Measurements from ENCODE around the gene COX5A.

The COX5A gene

DNA sequence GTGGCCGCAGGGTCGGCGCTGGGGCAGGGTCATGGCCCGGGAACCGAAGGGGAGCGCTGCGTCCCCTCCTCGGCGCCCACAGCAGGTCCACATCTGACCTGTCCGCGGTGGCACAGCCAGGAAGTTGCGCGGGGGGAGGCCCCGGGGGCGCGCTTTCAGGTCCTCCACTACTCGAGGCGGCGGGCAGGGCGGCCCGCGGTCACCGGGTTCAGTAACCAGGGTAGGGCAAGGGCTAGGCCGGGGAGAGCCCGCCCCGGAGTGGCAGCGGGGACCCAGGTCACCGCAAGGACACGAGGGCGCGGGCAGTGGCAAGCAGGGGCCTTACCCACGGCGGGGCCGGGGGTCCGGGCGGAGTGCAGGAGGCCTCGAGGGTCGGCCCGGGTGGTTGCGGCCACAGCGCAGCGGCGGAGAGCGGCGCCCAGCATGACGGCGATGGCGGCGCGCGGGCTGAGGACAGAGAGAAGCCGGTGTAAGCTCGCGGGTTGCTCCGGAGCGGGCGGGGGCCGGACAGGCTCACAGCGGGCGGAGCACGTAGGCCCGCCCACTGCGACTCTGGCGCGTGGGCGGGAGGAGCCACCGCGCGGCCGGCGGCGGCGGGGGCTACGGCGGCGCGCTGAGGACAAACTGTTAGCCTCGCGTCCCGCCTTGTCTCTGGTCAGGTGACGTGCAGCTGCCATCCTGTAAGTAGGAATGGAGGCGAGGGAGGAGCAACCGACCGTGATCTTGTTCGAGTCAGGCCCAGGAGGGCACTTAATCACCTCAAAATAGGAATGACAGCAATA is at the start of gene COX5A:
TSS of gene COX5A (minus strand) at position 484 of the 782 bp plus-strand sequence. CDS start at position 425, 59 bp downstream.
- DNase-seq, result peak; percentile 70

DNA sequence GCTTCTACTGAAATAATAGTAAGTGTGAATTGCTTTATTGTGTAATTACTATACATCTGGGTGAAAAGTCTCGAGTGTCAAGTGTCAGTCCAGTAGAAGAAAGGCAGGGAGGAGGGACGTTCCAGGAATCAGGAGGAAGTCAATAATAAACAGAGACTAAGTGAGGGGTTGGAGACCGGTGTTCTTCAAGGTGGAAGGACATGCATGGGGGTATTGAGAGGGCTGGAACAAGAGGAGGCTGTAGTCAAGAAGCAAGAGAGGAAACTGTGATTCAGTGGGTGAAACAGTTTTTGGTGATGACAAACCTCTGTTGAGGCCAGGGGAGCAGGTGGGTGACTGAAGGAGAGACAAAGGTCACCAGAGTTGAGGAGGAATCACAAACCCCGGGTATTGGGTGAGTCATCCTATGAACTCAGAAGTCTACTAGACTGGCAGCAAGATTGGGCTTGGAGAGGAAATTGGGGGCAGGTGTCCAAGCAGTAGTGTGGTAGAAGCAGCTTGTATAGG is 45.9 kb upstream of the COX5A start:
- no peak for DNase-seq

DNA sequence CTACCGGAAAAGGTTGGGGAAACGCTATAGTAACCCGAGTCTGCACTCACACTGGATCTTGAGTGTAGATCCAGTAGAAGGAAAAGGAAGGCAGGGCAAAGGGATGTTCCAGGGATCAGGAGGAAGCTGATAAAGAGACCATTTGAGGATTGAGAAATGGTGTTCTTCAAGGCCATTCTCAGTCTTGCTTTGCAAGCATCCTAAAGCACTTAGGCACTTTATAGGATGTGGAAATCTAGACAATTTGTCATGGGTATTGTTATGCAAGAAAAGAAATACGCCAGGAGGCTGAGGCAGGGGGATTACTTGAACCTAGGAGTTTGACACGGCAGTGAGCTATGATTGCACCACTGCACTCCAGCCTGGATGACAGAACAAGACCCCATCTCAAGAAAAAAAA is 44.3 kb upstream of the COX5A start:
- DNase-seq, result no peak

GRCh38 chr15:74978503-74978902 is 40.6 kb upstream of the COX5A start:
- DNase-seq, result no peak

DNA sequence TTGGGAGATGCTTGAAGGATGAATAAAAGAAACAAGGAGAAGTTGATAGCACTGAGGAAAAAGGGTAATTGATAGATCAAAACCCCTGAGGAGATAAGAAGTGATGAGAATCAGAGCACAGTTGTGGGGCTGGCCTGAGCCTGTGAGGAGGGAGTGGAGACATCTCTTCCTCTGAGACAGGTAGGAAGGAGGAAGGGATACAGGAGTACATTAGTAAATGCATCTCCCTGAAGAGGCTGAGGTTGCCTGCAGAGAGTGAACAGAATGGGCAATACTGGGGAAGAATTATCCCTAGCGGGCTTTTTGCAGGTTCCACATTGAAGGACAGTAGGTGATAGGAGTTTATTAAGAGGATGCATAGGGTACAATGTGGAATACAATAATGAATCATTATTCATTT is 40.2 kb upstream of the COX5A start:
- no peak for DNase-seq

GRCh38 chr15:74977599-74977998 is 39.7 kb upstream of the COX5A start:
- no peak for DNase-seq

DNA sequence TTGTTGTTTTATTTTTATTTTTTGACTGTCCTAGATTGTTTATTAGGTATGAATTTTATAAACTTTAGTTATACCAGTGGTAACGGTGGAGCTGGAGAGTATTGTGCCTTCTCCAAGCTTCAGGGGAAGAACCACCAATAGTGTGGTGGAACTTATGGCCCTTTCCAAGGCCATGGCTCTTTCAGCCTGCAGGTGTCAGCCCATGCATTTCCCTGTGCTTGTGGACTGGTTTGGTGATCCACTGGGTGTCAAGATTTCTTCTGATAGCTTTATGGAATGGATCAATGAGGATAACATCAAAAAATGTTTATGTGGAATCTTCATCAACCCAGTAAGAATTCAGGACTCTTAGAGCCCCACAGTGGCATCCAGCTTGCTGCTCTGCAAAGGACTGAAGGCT is 38.3 kb upstream of the COX5A start:
- no peak for DNase-seq

- no peak for DNase-seq
Observed at GRCh38 chr15:74967670-74968069, 29.8 kb upstream of the COX5A start.

DNA sequence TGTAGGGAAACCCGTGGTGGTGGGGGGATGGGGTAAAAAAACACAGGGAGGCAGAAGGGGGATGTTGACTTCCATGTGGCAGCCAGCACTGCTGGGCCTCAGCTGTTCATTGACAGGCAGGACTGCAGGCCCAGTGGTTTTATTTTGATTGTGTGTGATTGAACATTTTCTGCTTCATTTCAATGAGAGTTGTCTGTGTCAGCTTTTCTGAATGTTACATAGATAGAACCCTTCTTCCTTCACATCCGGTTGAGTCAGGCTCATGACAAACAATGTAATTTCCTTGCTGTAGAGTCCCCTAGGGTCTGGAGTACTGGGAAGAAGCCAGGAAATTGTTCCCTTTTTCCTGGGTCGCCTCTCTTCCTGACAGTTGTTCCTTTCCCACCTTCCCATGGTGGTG is 26.9 kb upstream of the COX5A start:
- no peak for DNase-seq

- DNase-seq, result no peak
Observed at GRCh38 chr15:74963213-74963612, 25.3 kb upstream of the COX5A start.

DNA sequence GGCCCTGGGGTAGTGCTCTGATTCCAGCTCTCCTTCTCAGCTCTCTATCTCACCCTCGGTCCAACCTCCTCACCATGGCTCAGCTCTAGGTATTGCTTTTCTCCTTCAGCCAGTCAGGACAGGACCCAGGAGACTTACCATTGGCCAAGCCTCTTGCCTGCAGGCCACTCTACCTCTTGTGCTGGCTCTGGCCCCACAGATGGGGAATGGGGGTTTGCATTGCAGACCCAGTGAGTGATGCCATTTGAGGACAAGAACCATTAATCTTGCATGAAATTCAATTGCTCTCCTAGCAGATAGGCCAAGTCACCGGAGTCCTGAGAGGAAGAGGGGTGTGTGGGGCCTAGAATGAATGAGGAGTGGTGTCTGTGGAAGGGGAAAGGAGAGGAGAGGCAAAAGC is 24.8 kb upstream of the COX5A start:
- DNase-seq, result no peak

GRCh38 chr15:74962219-74962618 is 24.3 kb upstream of the COX5A start:
- DNase-seq, result no peak

DNA sequence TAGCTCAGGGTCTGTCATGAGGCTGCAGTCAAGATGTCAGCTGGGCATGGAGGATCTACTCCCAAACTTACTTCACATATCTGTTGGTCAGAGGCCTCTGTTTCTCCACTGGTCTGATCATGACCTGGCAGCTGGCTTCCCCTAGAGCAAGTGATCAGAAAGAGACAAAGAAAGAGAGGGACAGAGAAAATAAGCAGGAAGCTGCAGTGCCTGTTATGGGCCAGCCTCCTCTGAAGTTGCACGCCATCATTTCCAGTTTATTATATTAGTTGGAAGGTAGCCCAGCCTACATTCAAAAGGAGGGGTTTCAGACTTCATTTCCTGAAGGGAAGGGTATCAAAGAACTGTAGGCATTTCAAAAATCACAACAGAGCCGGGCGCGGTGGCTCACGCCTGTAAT is 23.7 kb upstream of the COX5A start:
- no peak for DNase-seq

DNA sequence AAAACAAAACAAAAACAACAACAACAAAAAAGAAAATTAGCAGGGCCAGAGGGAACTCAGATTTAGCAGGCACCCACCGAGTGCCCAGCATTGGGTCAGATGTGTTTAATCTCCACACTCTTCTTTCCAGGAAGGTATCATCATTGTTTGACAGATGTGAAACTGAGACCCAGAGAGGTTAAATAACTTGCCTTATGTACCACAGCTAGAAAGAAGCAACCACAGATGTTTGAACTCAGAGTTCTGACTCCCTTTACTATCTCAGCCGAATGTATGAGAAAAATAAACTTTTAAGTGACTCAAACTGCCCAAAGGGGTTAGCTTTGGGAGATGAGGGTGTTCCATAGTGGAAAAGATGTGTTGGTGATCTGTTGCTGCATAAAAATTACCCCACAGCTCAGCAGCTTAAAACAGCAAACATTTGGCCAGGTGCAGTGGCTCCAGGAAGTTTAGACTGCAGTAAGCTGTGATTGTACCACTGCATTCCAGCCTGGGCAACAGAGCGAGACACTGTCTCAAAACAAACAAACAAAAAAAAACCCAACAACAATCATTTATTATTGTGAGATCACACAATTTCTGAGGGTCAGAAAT is 23.2 kb upstream of the COX5A start:
- no peak for DNase-seq

DNA sequence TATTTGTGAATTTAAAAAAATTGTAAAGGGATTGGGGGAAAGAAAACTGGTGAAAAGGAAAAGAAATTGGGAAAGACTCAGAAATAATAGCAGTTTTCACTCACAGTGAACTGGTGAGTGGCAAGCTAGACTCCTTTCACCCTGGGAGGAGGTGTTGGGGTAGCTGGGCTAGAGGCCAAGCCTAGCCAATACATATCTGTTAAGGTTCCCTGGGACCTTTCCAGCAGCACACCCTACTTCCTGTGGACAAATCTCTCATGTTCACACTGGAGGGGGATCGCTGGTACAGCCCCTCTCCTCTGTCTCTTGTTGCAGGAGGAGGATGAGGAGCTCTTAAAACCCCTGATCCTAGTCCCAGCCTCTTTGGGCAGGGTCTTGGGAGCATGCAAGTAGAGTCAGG is 22.4 kb upstream of the COX5A start:
- no peak for DNase-seq

- DNase-seq, result no peak
Observed at GRCh38 chr15:74959586-74959939, 21.7 kb upstream of the COX5A start.

DNA sequence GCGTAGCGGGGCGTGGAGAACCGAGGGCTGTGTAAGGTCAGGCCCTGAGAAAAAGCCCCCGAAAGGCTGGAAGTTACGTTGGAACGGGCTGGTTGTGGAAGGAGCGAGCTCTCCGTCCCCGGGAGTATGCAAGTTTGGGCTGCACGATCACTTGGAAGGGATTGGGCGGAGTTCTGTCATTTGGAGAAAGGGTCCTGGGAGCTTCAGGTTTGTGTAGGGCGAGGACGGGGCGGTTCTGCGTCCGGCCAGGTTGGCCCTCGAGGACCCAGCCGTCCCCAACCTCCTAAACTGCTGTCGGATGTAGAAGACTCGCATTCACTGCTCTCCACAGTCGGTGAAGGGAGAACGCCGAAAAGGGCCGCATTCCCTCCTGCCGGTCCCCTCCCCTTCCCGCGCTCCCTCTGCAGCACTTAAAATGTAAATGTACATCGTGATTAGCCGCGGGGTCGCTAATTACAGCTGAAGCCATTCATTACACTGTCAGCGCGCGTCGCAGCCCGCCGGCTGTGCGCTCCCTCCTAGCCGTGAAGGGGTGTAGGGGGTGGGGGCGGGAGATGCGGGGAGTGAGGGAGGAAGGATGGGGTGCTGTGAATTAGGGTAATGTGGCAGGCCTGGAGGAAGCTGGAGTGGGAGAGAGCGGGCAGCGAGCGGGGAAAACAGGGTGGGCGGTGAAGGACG is 21.2 kb upstream of the COX5A start:
- DNase-seq, result no peak

DNA sequence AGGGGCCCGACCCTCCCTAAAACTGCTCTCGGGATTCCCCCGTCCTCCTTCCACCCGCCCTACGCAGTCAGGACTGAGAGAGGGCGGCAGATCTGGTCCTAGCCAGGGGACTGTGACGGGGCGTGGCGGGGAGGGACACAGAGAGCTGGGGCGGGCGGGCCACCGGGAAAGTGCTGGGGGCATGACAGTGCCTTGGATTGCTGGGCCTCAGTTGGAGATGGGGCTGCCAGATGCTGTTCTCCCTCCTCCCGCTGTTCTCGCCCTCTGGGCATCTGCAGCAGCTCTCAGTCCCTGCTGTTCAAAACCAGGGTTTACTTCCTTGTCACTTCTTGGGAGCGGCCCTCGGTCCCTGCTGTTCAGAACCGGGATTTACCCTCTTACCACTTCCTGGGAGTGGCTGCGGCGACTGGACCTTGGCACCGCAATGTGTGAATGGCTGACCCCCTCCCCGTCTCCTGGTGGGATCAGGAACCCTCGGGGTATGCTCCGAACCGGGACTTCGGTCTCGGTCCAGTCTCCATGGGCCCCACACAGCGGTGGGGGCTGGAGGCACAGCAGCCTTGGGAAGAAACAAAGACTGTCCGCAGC is 20.5 kb upstream of the COX5A start:
- no peak for DNase-seq

DNA sequence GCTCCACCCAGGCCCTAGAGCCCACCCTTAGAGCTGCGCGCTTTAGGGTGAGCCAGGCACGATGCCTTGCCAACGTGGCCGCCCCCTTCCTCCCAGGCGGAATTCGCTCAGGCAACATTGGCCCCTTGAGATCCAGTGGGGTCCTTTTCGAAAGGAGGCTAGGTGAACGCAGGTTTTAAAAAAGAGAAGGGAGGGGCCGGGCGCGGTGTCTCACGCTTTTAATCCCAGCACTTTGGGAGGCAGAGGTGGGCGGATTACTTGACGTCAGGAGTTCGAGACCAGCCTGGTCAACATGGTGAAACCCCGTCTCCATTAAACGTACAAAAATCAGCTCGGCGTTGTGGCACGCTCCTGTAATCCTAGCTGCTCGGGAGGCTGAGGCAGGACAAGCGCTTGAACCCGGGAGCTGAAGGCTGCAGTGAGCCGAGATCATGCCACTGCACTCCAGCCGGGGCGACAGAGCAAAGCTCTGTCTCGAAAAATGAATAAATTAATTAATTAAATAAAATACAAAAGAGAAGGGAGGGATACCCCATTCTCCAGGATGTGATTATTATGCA is 19.7 kb upstream of the COX5A start:
- DNase-seq, result no peak

- peak; percentile 59 for DNase-seq
Observed at GRCh38 chr15:74956648-74957475, 19.0 kb upstream of the COX5A start, which contains the start of gene RPP25. Gene RPP25 (minus strand): TSS chr15:74956772. CDS start chr15:74956583, 189 bp downstream.

DNA sequence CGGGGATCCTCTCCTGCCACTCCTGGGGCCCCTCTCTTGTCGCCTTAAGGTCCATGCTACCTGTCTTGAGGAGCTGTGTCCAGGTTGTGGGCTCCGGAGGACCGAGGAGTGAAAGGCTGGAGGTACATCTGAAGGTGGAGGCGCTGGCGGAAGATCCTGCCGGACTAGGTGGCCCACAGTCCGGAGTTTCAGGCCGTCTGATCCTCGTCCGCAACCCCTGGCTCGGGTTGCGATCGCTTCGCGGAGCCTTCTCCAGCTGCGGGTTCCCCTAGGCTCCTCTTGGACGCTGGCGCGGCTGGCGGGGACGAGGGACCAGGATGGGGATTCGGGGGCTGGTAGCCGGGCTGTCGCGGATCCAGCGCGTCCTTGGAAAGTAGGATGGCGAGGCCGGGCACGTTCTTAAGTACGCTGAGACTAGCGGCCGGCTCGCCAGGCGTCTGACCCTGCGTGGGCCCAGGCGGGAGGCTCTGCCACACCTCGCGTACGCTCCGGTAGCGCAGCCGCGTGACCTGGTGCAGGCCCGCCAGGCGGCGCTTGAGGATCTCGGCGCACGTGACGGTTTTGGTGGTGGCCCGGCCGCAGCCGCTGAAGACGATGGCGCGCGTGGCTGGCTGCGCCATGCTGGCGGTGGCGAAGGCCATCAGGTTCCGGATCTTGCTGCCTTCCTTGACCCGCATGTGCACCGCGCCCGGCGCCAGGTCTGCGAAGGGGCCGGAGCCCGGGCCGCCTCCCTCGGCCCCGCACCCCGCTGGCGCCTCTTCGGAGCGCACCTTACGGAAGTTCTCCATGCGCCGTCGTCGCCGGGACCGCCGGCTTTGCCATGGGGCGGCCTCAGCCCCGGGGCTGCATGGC is 18.1 kb upstream of the COX5A start:
- peak; percentile 31 for DNase-seq
